Pancreas (tissue), 10 donors: ENCODE data around the gene CAMK1D. TPM values are rescaled to one million over a fixed set of nuclear protein-coding genes. Genes with fewer than 3 reads are reported as not detected.

Experiments used
- ATAC-seq, 4 donors: fragments of 200-7000 bp; cut with Tn5 transposase; one replicate each; pipeline versions ENCODE4 v1.8.0 to v1.9.1; 2020; ENCODE audit warnings: mild to moderate bottlenecking in 4 of 4, moderate library complexity in 4 of 4
- DNase-seq, 6 donors: peaks; one replicate each; pipeline ENCODE4 v3.0.0-alpha.2; 2020
- FAIRE-seq: peaks from 2 replicates; lab custom pipeline; 2012; peaks lifted over from hg19 to GRCh38; lab: Jason Lieb, UNC
- H3K27ac ChIP-seq, 4 donors: fragments of 200-600 bp; sonication (generic); 1 replicate in 3 of 4; 2 replicates in 1 of 4; pipeline versions ENCODE4 v1.5.0 to v1.8.0; 2020
- H3K27me3 ChIP-seq, 4 donors: fragments of 200-600 bp; one replicate each; pipeline ENCODE4 v1.8.0; 2021
- H3K36me3 ChIP-seq, 3 donors: fragments of 200-600 bp; sonication (generic) in 1 of 3; one replicate each; pipeline versions ENCODE4 v1.5.0 to v1.8.0; 2020 to 2021
- H3K4me1 ChIP-seq, 3 donors: fragments of 200-600 bp; one replicate each; pipeline ENCODE4 v1.8.0; 2021
- H3K4me3 ChIP-seq, 4 donors: fragments of 200-600 bp; sonication (generic) in 2 of 4; one replicate each; pipeline versions ENCODE4 v1.5.0 to v1.8.0; 2020 to 2021
- H3K9me3 ChIP-seq, 4 donors: fragments of 200-600 bp; one replicate each; pipeline ENCODE4 v1.8.0; 2021
- CTCF ChIP-seq, 4 donors: fragments of 200-600 bp; sonication (generic) in 3 of 4; IDR thresholded peaks; one replicate each; pipeline versions ENCODE4 v1.5.0 to v1.8.0; 2021; ENCODE audit warnings: antibody characterized with exemption in 4 of 4
- WGBS, 2 donors: extraction: QIAGEN DNeasy Blood & Tissue Kit; methylation state at CpG; one replicate each; pipeline ENCODE4 v1.1.7; 2013; 5-methylcytosine and 5-hydroxymethylcytosine counted together
- intact Hi-C, 3 donors: fragments of 100-400 bp; cut with DNase I; formaldehyde crosslinking; loops; one replicate each; pipeline versions ENCODE4 v1.11.1 to v1.14.2; 2022
- polyA plus RNA-seq, 2 donors: library from polyadenylated mRNA; stranded (reverse); fragments of 200-250 nt; gene quantifications; one replicate each; pipeline ENCODE4 v1.2.3, GENCODE V29; 2013
- total RNA-seq, 6 donors: library from RNA; stranded (reverse); fragmentation: NEBNext Ultra II Directional in 4 of 6; extraction: Animal tissue kit (Norgen Biotek cat#: 25700) in 4 of 6; gene quantifications; one replicate each; pipeline versions ENCODE4 v1.2.1 to v1.2.4, GENCODE V29; 2021 to 2023
- donor health status: healthy with polysubstance abuse.
- donor health status: DM: no; HTN: no; CAD: no; lungs with moderate emphysema.
- donor health status: DM: no; HTN: no; CAD: no.
- donor health status: control.
- donor health status: control.
- donor health status: Bipolar disorder and iron deficiency.
- donor health status: DM: yes; HTN: yes; CAD: no.
- donor health status: DM: no; HTN: no; CAD: no.
- donor health status: DM: no; HTN: no; CAD: no.
- donor health status: DM: yes; HTN: yes; CAD: no.

Gene CAMK1D
- total and polyA plus RNA-seq, 8 donors, result 2.9 to 30.1 (median 22.7) TPM

DNA sequence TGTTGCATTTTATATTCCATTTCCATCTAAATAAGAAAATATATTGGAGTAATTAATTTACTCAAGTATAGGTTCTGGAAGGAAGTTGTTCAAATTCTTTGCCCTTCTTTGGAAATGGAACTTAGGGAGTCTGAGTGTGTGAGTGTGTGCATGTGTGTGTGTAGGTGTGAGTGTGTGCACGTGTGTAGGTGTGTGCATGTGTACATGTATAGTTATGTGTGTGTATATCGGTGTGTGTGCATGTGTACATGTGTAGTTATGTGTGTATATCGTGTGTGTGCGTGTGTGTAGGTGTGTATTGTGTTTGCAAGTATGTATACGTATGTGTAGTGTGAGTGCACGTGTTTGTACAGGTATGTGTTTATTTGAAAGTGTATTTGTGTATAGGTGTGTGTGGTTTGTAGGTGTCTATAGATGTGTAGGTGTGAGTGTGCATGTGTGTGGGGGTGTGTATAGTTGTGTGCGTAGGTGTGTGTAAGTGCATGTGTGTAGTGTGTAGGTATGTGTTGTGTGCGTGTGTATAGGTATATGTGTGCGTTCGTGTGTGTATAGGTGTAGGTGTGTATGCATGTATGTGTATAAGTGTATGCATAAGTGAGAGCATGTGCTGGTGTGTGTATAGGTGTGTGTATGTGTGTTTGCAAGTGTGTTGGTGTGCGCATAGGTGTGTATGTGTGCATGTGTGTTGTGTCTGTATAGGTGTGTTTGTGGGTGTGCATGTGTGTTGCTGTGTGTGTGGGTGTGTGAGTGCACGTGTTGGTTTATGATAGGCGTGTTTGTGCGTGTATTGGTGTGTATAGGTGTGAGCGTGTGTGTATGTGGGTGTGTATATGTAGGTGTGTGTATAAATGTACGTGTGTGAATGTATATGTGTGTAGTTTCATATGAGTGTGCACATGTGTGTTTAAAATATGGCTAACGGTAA lies 266.2 kb downstream of the CAMK1D start:
- no peak overlapping the region for H3K27ac ChIP-seq
- no peak overlapping the region for H3K4me3 ChIP-seq
- no peaks in the 10 kb centered on the region for H3K9me3 ChIP-seq
- no peak for ATAC-seq
- no peaks in the 10 kb centered on the region for H3K36me3 ChIP-seq
- intact Hi-C loops, result no loop called here
- no peak for TF ChIP-seq CTCF (IDR thresholded peaks at IDR 0.05)
- WGBS, 2 donors, result 95 to 98% methylated on average over 17 of the region's 17 CpGs
- no peaks in the 10 kb centered on the region for H3K27me3 ChIP-seq
- no peak for DNase-seq
- no peak for FAIRE-seq
- H3K4me1 ChIP-seq, result peaks cover 4 to 18% (median 13%) of the 10 kb centered on the region in 3 donors

DNA sequence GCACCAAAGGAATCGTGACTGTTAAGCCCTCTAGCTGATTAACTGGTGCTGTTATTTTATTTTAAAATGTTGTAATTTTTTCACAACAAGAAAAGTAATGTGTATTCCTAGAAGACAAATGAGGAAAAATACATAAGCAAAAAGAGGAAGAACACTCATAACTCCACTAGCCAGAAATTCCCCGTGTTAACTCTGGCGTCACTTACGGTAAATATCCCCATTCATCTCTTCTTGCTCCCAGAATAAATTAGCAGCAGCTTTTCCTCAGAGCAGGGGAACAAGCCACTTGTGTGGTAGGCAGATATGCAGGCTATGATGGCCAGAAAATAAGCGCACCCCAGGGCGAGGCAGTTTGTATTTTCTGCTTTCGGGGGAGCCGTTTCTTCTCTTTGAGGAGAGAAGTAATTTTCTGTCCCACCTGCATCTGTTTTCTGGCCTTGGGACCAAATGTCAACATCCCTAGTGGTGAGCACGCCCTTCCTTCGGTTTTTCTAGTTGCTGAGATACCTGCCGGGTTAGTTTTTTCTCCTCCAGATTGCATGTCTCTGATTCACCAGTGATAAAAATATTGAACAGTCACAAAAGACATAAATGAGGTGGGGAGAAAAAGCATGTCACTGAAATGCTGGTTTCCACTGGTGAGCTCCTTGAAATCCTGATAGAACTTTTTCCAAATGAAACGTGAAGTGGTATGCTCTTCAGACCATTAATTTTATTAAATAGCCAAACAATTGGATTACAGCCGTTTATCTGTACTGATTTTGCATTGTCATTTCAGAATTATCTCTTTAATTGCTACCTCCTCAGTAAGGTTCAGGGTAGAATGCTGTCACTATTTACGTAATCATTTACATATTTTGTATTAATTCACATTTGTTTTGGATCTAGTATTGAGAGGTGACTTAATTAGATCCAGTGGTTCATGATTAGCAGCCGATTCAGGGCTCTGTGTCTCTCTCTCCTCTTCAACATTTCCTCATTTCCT lies 268.1 kb downstream of the CAMK1D start:
- 29 to 35% methylated on average over 15 of the region's 15 CpGs for WGBS, 2 donors
- TF ChIP-seq CTCF (IDR thresholded peaks at IDR 0.05), result no peak

GRCh38 chr10:12622016-12622415 lies 272.7 kb downstream of the CAMK1D start:
- DNase-seq, result no peak
- Histone ChIP-seq H3K27ac (no peak overlapping the region), H3K4me1 (peaks cover 8 to 18% (median 16%) of the 10 kb centered on the region in 3 donors), H3K4me3 (no peak overlapping the region), H3K27me3 (no peaks in the 10 kb centered on the region), H3K9me3 (no peaks in the 10 kb centered on the region), H3K36me3 (no peaks in the 10 kb centered on the region)
- 97 to 99% methylated on average over 5 of the region's 5 CpGs for WGBS, 2 donors
- no peak for FAIRE-seq
- TF ChIP-seq CTCF (IDR thresholded peaks at IDR 0.05), result no peak
- intact Hi-C loops, result no loop called here
- ATAC-seq, result no peak

More for the DNA sequence above, 268.1 kb downstream of the CAMK1D start:
- no peak for FAIRE-seq
- no peak overlapping the region for H3K27ac ChIP-seq
- H3K36me3 ChIP-seq, result no peaks in the 10 kb centered on the region
- H3K4me1 ChIP-seq, result peaks cover 4 to 18% (median 13%) of the 10 kb centered on the region in 3 donors
- no peaks in the 10 kb centered on the region for H3K9me3 ChIP-seq
- DNase-seq, result no peak
- no peaks in the 10 kb centered on the region for H3K27me3 ChIP-seq
- H3K4me3 ChIP-seq, result no peak overlapping the region
- ATAC-seq, result peak; percentile 53 to 81 (median 74)
- intact Hi-C loops, result no loop called here

DNA sequence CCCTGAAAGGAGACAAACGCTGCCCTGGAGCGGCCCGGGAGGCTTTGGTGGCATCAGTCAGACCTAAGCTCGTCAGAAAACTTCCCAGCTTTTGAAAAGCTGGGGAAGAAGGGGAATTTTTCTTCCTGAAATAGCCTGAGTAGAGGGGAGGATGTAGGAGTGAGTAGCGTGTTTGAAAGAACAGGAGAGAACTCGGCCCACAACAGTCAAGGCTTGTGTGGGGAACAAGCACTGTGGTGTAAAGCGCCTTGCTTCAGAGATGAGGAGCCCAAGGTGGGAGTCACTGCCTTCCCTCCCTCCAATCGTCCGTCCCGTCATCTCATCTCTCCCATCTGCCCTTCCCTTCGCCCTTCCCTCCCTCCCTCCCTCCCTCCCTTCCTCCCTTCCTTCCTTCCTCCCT lies 273.3 kb downstream of the CAMK1D start:
- Histone ChIP-seq H3K9me3 (no peaks in the 10 kb centered on the region), H3K4me1 (peaks cover 4 to 13% (median 13%) of the 10 kb centered on the region in 3 donors), H3K4me3 (no peak overlapping the region), H3K36me3 (no peaks in the 10 kb centered on the region), H3K27me3 (no peaks in the 10 kb centered on the region), H3K27ac (no peak overlapping the region)
- whole genome bisulfite sequencing, 2 donors, result 91 to 95% methylated on average over 11 of the region's 11 CpGs
- FAIRE-seq, result no peak
- intact Hi-C loops, result no loop called here
- DNase-seq, result no peak
- no peak for ATAC-seq
- TF ChIP-seq CTCF (IDR thresholded peaks at IDR 0.05), result no peak
